H1 (cell line): ENCODE data around the gene DLEC1. TPM values are rescaled to one million over a fixed set of nuclear protein-coding genes. Genes with fewer than 3 reads are reported as not detected.

Source experiments
- ATF3 ChIP-seq: IDR thresholded peaks from 2 replicates; pipeline ENCODE4 v1.6.1; 2011; ENCODE audit warnings: low read depth, mild to moderate bottlenecking, low read length; ENCODE audit not compliant: insufficient read depth
- BRCA1 ChIP-seq: IDR thresholded peaks from 2 replicates; pipeline ENCODE4 v1.6.1; 2012; ENCODE audit warnings: low read depth, low read length, improper control_type of control experiment
- CBX8 ChIP-seq: fragments of 300-800, 300-1000 bp; sonication (generic); IDR thresholded peaks from 2 replicates; pipeline ENCODE4 v1.7.1; 2016; ENCODE audit warnings: low read depth, low read length, borderline replicate concordance
- CEBPB ChIP-seq: IDR thresholded peaks from 2 replicates; pipeline ENCODE4 v1.6.1; 2012; ENCODE audit warnings: low read depth, low read length
- CREB1 ChIP-seq: IDR thresholded peaks from 2 replicates; pipeline ENCODE4 v1.6.1; 2012; ENCODE audit warnings: inconsistent platforms
- GABPA ChIP-seq: IDR thresholded peaks from 2 replicates; pipeline ENCODE4 v1.6.1; 2011; ENCODE audit warnings: mild to moderate bottlenecking, low read length, moderate library complexity, borderline replicate concordance; ENCODE audit not compliant: insufficient read depth
- HDAC2 ChIP-seq, 2 experiments: fragments of 300-600 bp in 1 of 2; sonication (generic) in 1 of 2; IDR thresholded peaks; 2 replicates each; pipeline ENCODE4 v1.6.1; 2011 to 2012; ENCODE audit warnings: low read depth in 2 of 2, low read length in 2 of 2, mild to moderate bottlenecking in 2 of 2, moderate library complexity in 2 of 2, borderline replicate concordance in 1 of 2, inconsistent platforms in 1 of 2
- HDAC6 ChIP-seq: IDR thresholded peaks from one replicate; pipeline ENCODE4 v1.7.1; 2012; ENCODE audit warnings: low read depth, mild to moderate bottlenecking, inconsistent platforms, low read length, moderate library complexity
- KDM1A ChIP-seq: fragments of 200-600, 300-600 bp; sonication (generic); IDR thresholded peaks from 2 replicates; pipeline ENCODE4 v1.7.1; 2016; ENCODE audit warnings: mild to moderate bottlenecking, low read length, borderline replicate concordance
- NANOG ChIP-seq: IDR thresholded peaks from 2 replicates; pipeline ENCODE4 v1.6.1; 2011; ENCODE audit warnings: low read length, low read depth, mild to moderate bottlenecking, inconsistent platforms; ENCODE audit not compliant: insufficient read depth, poor library complexity, severe bottlenecking
- POLR2A ChIP-seq, 2 experiments: IDR thresholded peaks; 1 replicate in 1 of 2; 2 replicates in 1 of 2; pipeline ENCODE4 v1.6.1; 2011; ENCODE audit warnings: low read depth in 2 of 2, low read length in 2 of 2, mild to moderate bottlenecking in 2 of 2; ENCODE audit errors: control extremely low read depth in 1 of 2
- RBBP5 ChIP-seq: IDR thresholded peaks from 2 replicates; pipeline ENCODE4 v1.7.1; 2012; ENCODE audit warnings: low read depth, mild to moderate bottlenecking, inconsistent platforms, low read length, moderate library complexity, borderline replicate concordance
- RFX5 ChIP-seq: IDR thresholded peaks from 2 replicates; pipeline ENCODE4 v1.6.1; 2011; ENCODE audit warnings: low read depth, low read length, improper control_type of control experiment, borderline replicate concordance
- RNF2 ChIP-seq: fragments of 200-900, 300-1000 bp; sonication (generic); IDR thresholded peaks from 2 replicates; pipeline ENCODE4 v1.7.1; 2016; ENCODE audit warnings: borderline replicate concordance, low read depth, mild to moderate bottlenecking, antibody characterized with exemption, low read length; ENCODE audit not compliant: poor library complexity, severe bottlenecking; ENCODE audit errors: missing control alignments
- RXRA ChIP-seq: IDR thresholded peaks from 2 replicates; pipeline ENCODE4 v1.6.1; 2011; ENCODE audit warnings: low read depth, mild to moderate bottlenecking, low read length, moderate library complexity; ENCODE audit not compliant: insufficient read depth
- SAP30 ChIP-seq: fragments of 300-600 bp; sonication (generic); IDR thresholded peaks from 2 replicates; pipeline ENCODE4 v1.7.1; 2012; ENCODE audit warnings: low read length, moderate library complexity, mild to moderate bottlenecking, inconsistent platforms; ENCODE audit not compliant: insufficient read depth, insufficient replicate concordance
- SUZ12 ChIP-seq: fragments of 200-600 bp; sonication (generic); IDR thresholded peaks from 2 replicates; pipeline ENCODE4 v1.6.1; 2012; ENCODE audit warnings: mild to moderate bottlenecking, inconsistent platforms, low read length, moderate library complexity, mixed read lengths
- TAF7 ChIP-seq: optimal IDR thresholded peaks from 2 replicates; pipeline ENCODE3; 2011; ENCODE audit warnings: low read depth, mild to moderate bottlenecking, inconsistent platforms, low read length, moderate library complexity, borderline replicate concordance
- YY1 ChIP-seq: IDR thresholded peaks from 2 replicates; pipeline ENCODE4 v1.6.1; 2011; ENCODE audit warnings: low read depth, mild to moderate bottlenecking, low read length
- polyA plus RNA-seq, 7 experiments: library from polyadenylated mRNA; depleted of rRNA in 3 of 7; stranded (reverse) in 5 of 7; unstranded in 2 of 7; fragments of >200 nt in 5 of 7; fragments of 200-250 nt in 2 of 7; gene quantifications; 1 replicate in 5 of 7; 2 replicates in 1 of 7; 4 replicates in 1 of 7; pipeline versions ENCODE4 v1.2.1 to v1.2.3, GENCODE V29; 2011 to 2013; ENCODE audit warnings: missing spikeins in 2 of 7, mixed read lengths in 2 of 7
- total RNA-seq: library from RNA; stranded (reverse); fragmentation: NEBNext Ultra II Directional; extraction: Animal tissue kit (Norgen Biotek cat#: 25700); gene quantifications from 2 replicates; pipeline ENCODE4 v1.2.1, GENCODE V29; 2021

DLEC1 gene
- total and polyA plus RNA-seq, 2 of the 8 experiments (the other 6 are each of a cell fraction or from before 2014, with no cell fraction given), result 0.26 to 0.76 TPM

GRCh38 chr3:38164952-38165721 is 126.1 kb downstream of the DLEC1 start, which contains the start of gene OXSR1 (continued):
- TF ChIP-seq POLR2A (IDR thresholded peaks at IDR 0.05; ENCODE audit: control extremely low read depth in 1 of 2, low read depth in 2 of 2, low read length in 2 of 2) (peak; percentile 77), BRCA1 (no peak), RXRA (no peak), HDAC2 (IDR thresholded peaks at IDR 0.05; ENCODE audit: borderline replicate concordance in 1 of 2, low read depth in 2 of 2, low read length in 2 of 2) (peak in 1 of 2 experiments; percentile 77; a peak in 1 of 4 replicates), RBBP5 (no peak; the same call in 1 of the 2 replicates), NANOG (no peak), RFX5 (no peak), CEBPB (no peak), HDAC6 (no peak), YY1 (peak; percentile 97), CREB1 (peak; percentile 98), GABPA (no peak; the same call in 1 of the 2 replicates), RNF2 (no peak), SUZ12 (no peak), TAF7 (peak; percentile 59), SAP30 (no peak), CBX8 (no peak), ATF3 (no peak), KDM1A (no peak)
